ENCODE measurements around the gene RHBDF1.
A peak's percentile ranks its signal among the peaks of the same experiment; 100 is the strongest.

RHBDF1 gene, protein sequence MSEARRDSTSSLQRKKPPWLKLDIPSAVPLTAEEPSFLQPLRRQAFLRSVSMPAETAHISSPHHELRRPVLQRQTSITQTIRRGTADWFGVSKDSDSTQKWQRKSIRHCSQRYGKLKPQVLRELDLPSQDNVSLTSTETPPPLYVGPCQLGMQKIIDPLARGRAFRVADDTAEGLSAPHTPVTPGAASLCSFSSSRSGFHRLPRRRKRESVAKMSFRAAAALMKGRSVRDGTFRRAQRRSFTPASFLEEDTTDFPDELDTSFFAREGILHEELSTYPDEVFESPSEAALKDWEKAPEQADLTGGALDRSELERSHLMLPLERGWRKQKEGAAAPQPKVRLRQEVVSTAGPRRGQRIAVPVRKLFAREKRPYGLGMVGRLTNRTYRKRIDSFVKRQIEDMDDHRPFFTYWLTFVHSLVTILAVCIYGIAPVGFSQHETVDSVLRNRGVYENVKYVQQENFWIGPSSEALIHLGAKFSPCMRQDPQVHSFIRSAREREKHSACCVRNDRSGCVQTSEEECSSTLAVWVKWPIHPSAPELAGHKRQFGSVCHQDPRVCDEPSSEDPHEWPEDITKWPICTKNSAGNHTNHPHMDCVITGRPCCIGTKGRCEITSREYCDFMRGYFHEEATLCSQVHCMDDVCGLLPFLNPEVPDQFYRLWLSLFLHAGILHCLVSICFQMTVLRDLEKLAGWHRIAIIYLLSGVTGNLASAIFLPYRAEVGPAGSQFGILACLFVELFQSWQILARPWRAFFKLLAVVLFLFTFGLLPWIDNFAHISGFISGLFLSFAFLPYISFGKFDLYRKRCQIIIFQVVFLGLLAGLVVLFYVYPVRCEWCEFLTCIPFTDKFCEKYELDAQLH

GRCh38 chr16:72561-73548 is at the start of gene RHBDF1:
TSS of gene RHBDF1 (minus strand) at chr16:72631. CDS start at chr16:65015, 7,616 bp downstream.
- DNase-seq, result no peak

DNA sequence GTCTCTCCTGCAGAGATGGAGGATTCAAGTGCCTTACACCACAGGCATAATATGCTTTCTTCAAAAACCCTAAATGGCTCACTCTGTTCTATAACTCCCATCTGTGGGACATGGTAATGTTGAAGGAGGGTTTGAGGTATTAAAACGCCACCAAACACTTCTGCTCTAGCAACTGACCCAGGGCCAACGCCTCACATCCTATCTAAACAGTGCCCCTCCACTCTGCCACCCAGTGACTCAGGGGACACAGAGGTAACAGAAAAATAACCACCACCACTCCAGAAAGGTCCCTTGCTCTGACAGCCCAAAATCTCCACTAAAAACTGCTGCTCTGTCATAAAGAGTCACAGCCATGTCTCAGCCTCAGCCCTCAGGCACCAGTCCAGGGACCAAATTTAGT is 48.3 kb upstream of the RHBDF1 start:
- DNase-seq, result peak; percentile 62

DNA sequence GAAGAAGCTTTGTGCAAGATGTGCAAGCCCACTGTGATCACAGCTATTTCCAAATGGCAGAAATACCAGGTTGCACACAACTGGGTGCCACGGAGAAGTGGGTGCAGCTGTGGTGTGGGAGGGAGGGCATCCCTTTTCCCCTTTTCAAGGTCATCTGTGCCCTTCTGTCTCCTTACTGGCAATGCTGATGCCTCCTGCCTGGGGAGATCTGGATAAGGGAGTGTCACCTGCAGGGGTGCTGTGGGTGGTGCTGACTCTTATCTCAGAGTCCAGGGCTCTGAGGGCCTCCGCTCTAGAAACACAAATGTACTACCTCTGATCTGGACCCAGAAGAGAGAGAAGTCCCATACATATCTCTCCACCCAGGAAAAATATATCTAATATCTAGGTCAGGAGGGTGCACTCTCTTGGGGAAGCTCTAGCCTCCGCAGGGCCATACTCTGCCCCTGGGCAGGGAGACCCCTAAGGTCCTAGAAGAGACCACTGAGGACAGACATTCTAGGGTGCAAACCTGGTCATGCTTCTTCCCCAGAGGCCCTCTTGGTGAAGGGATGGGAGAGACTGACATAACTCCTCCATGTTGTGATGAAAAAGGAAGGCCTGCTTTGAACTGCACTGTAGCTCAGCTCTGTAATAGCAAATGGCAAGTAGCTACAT is 47.5 kb upstream of the RHBDF1 start:
- peak; percentile 94 for DNase-seq

DNA sequence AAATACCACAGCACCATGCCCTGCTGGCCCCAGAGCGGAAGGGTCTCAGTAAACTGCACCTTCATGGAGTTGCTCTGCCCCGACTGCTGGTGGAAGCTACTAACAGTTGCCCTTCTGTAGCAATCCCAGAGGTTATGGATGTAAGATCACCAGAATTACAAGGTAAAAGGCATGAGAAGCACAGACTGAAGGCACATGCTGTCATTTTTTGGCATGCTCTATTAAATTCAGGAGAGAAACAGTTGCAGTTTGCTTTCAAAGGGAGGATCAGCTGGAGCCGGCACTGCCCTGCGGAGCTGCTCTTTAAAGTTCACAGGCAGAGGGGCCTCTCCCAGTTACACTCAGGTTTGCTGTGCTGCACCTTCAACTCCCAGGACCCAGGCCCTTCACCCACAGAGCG is 46.9 kb upstream of the RHBDF1 start:
- peak; percentile 26 for DNase-seq

DNA sequence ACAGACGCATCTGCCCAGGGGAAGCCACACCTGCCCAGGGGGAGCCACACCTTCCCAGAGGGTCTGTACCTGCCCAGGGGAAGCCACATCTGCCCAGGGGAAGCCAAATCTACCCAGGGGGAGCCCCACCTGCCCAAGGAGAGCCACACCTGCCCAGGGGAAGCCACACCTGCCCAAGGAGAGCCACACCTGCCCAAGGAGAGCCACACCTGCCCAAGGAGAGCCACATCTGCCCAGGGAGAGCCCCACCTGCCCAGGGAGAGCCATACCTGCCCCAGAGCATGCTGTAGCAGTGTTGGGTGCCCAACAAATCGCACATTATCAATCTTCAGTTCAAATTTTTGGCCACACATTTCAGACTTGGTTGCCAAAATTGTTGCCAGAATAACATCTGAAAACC is 46.4 kb upstream of the RHBDF1 start:
- DNase-seq, result no peak

DNA sequence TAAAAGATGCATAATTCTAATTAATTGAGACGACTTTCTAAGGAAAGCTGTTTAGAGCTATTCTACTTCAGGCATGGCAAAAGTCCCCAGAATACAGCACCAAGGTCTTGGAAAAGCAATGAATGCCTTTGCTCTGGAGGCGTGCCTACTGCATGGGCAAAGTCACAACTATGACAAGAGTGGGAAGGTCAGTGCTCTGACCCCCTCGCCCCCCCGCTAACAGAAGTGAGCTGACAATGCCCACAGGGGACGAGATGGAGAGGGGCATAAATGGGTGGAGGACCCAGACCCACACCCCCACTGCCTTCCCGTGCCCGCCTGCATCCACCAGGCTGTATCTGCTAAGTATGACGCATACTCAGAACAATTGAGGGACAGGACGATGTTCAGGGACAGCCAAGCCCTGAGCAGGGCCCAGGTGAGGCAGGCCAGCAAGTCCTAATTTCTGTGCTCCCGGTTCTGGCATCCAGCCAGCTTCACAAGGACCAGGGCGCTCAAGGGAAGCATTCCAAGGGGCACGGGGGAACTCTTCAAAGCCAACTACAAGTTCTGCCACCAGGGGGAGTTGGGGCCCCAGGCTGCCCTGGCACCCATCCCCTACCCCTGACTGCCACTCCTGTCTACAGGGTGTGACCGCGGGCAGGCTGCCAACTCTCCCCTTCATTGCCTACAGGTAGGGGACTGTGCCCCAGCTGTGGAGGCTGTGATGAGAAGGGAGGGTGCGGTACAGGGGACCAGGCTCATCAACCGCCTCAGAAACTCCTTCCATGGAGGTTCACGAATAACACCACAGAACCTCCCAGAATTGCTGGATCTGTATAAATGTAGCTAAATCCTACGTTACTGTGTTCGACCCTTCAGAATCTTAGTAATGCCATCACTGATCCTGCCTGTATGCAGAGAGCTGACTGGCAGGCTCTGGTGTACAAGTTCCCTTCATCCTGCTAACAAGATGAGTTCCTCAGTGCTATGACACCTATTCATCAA is 45.2 kb upstream of the RHBDF1 start:
- DNase-seq, result peak; percentile 92

DNA sequence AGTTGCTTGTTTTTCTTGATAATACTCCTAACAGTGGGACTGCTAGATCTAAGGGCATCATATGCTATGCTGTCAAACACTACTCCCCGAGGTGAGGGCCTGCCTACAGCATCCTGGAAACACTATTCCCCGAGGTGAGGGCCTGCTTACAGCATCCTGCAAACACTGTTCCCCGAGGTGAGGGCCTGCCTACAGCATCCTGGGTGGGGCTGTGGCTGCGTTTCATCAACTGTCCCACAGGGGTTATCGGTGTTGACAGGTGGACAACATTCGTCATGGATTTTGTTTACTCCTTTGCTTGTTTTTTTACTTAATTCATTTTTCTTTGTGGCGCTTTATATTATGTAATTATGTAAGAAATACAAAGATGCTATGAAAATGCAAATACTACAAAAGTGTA is 43.6 kb upstream of the RHBDF1 start:
- no peak for DNase-seq

DNA sequence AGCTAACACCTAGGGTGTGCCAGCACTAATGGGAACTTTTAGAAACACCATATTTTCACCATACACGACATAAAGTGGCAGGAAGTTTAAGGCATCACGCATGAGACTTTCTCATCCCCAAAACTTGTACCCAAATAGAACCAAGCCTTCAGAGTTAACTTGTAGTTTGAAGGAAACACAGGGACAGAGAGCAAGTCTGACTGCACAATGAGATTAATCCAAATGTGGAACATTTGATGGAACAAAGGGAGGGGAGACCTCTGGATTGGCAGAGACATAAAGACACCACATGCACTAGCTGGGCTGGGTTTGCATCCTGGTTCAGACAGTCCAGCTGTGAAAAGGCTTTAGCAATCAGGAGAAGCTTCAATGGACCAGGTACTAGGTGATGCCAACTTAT is 41.9 kb upstream of the RHBDF1 start:
- peak; percentile 52 for DNase-seq

GRCh38 chr16:112153-112840 is 39.9 kb upstream of the RHBDF1 start:
- DNase-seq, result no peak

GRCh38 chr16:106623-107324 is 34.3 kb upstream of the RHBDF1 start:
- peak; percentile 91 for DNase-seq

- peak; percentile 23 for DNase-seq
These were observed 33.1 kb upstream of the RHBDF1 start for GRCh38 chr16:105521-105920.

- peak; percentile 96 for DNase-seq
These were observed 32.5 kb upstream of the RHBDF1 start for GRCh38 chr16:104928-105327.

- no peak for DNase-seq
These were observed 31.9 kb upstream of the RHBDF1 start for GRCh38 chr16:104355-104754.

DNA sequence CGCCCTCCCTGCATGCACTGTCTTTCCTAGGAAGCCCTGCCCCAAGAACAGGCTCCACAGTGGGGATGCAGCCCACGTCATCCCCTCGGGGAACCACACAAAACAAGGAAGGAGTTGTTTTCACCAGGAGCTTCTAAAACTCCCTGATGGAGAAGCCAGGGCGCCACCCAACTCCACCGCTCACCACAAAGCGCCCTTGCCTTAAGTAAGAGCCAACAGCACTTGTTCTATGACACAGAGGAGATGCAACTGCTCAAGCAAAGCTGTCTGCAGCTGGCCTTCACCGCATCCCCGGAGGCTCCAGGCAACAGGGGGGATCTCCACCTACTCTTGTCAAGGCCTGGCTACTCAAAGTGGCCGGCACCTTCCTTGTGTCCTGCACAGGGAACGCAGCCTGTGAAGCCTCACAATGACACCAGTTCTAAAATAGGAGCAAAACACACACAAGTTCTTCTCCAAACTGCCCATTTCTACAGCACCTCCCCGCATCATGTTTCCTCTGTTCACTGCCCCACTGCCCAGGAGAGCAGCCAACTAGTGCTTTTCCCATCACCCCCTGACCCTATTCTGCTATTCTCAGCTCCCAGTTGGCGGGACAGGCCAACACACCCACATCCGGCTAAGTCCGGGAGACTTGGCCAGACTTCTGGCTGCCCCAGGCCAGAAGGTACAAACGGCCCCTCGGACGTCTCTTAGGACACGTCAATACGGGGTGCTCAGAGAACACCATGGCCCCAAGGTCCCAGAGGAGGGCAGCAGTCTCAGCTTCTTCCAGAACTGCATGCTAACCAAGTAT is 29.8 kb upstream of the RHBDF1 start:
- DNase-seq, result no peak

DNA sequence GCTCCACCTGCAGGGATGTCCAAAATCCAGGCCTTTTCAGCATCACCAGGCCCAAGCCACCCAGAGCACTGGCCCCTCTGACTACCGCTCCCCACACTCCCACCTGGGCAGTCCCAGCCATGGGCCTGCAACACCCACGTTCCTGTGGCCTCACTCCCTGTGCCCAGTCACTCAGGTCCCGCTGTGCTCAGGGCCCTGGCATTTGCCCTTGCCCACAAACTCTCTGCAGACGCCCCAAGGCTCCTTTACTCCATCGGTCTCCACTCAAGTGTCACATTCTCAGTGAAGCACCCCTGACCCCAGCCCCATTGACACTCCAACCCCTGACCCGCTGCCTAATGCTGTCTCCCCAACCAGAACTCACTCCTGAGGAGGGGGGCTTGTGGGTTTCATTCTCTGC is 29.2 kb upstream of the RHBDF1 start:
- DNase-seq, result no peak

DNA sequence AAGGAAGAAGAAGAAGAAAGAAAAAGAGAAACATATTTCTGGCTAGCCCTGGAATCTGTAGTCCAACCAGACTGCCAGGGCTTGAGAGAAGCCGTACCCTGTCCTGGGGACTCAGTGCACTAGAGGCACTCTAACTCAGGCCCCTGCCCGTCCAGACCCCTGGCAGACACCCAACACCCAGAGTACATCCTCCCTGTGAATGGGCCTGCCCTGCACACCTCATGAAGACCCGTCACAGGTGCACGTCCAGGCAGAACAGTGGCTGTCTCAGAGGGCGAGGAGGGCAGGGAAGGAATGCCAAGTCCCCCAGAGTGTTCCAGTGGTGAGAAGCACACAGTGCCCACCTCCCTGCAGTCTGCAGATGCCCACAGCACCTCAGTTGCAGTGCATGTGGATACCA is 28.6 kb upstream of the RHBDF1 start:
- no peak for DNase-seq

- no peak for DNase-seq
These were observed 25.4 kb upstream of the RHBDF1 start for GRCh38 chr16:97822-98221.

DNA sequence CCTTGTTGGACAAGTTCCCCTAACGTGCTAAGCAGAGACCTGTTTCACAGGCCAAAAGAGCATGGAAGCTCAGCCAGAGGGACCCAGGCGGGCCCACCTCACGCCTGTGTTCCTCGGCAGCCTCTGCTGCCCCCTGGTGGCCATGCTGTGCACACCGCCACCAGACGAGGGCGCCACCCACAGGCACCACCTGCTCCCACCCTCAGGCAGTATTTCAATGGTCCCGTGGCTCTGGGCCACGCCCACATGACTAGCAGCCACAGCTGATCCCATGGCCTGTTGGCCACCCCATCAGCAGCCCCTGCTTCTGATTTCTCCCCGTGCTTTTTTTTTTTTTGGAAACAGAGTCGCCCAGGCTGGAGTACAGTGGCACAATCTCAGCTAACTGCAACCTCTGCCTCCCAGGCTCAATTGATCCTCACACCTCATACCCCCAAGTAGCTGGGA is 24.5 kb upstream of the RHBDF1 start:
- DNase-seq, result peak; percentile 94

DNA sequence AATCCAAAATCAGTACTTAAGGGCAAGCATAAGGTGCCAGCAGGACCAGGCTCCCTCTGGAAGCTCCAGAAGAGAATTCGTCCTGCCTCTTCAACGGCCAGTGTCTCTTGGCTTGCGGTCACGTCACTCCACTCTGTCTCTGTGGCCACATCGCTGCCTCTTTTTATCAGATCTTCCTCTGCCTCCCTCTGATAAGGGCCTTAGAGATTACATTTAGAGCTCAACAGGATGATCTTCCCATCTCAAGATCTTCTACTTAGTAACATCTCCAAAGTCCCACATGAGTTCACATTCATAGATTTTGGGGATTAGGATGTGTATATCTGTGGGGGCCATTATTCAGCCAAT is 22.5 kb upstream of the RHBDF1 start:
- no peak for DNase-seq

All from hematopoietic multipotent progenitor cell treated with erythropoietin and hydrocortisone succinate and interleukin-3 and kit ligand, for 8 days (in vitro differentiated cells).